DND-41 (cell line): ENCODE measurements around the gene TRIM9.

Experiments used
- ATAC-seq: fragments of 200-7000 bp; cut with Tn5 transposase; 3 replicates; pipeline ENCODE4 v1.9.1; 2021; ENCODE audit warnings: low read depth; ENCODE audit not compliant: insufficient read depth
- DNase-seq: peaks from one replicate; pipeline ENCODE4 v3.0.0-alpha.2; 2020
- H2AFZ ChIP-seq: 2 replicates; pipeline ENCODE4 v1.6.0; 2012; ENCODE audit warnings: low read depth, low read length
- H3K27ac ChIP-seq: 2 replicates; pipeline ENCODE4 v1.5.1; 2012; ENCODE audit warnings: low read length, inconsistent platforms
- H3K27me3 ChIP-seq: fragments of 200-600 bp; sonication (generic); 2 replicates; pipeline ENCODE4 v1.6.0; 2012; ENCODE audit warnings: low read length, mild to moderate bottlenecking, inconsistent platforms; ENCODE audit not compliant: insufficient read depth, poor library complexity
- H3K36me3 ChIP-seq: 2 replicates; pipeline ENCODE4 v1.5.1; 2012; ENCODE audit warnings: low read length, inconsistent platforms; ENCODE audit not compliant: insufficient read depth
- H3K4me1 ChIP-seq: 2 replicates; pipeline ENCODE4 v1.5.1; 2012; ENCODE audit warnings: mild to moderate bottlenecking, low read length; ENCODE audit not compliant: insufficient read depth
- H3K4me2 ChIP-seq: 2 replicates; pipeline ENCODE4 v1.6.0; 2012; ENCODE audit warnings: mild to moderate bottlenecking, moderate library complexity, low read length, inconsistent platforms; ENCODE audit not compliant: insufficient read depth
- H3K4me3 ChIP-seq, 2 experiments: fragments of 200-600 bp in 1 of 2; shearing (Covaris generic) in 1 of 2; 2 replicates each; pipeline ENCODE4 v1.5.1; 2012 to 2016; ENCODE audit warnings: inconsistent platforms in 2 of 2, low read length in 2 of 2, mild to moderate bottlenecking in 2 of 2, low read depth in 1 of 2, moderate library complexity in 1 of 2
- H3K79me2 ChIP-seq: 2 replicates; pipeline ENCODE4 v1.6.0; 2012; ENCODE audit warnings: low read length, inconsistent platforms; ENCODE audit not compliant: insufficient read depth
- H3K9ac ChIP-seq: 2 replicates; pipeline ENCODE4 v1.6.0; 2012; ENCODE audit warnings: low read depth, mild to moderate bottlenecking, inconsistent platforms, low read length, moderate library complexity
- H3K9me3 ChIP-seq: 2 replicates; pipeline ENCODE4 v1.5.1; 2012; ENCODE audit warnings: low read length, moderate library complexity, mild to moderate bottlenecking, inconsistent platforms; ENCODE audit not compliant: insufficient read depth, severe bottlenecking
- H4K20me1 ChIP-seq: 2 replicates; pipeline ENCODE4 v1.6.0; 2012; ENCODE audit warnings: low read length; ENCODE audit not compliant: insufficient read depth
- CTCF ChIP-seq: IDR thresholded peaks from 2 replicates; pipeline ENCODE4 v1.5.1; 2012; ENCODE audit warnings: borderline replicate concordance, low read length, moderate library complexity, mild to moderate bottlenecking; ENCODE audit not compliant: poor library complexity, severe bottlenecking; ENCODE audit errors: extremely low read depth
- EZH2 ChIP-seq: IDR thresholded peaks from 3 replicates; pipeline ENCODE4 v1.6.1; 2012; ENCODE audit warnings: borderline replicate concordance, low read depth, mild to moderate bottlenecking, moderate library complexity, low read length, inconsistent platforms; ENCODE audit not compliant: severe bottlenecking

TRIM9 gene

DNA sequence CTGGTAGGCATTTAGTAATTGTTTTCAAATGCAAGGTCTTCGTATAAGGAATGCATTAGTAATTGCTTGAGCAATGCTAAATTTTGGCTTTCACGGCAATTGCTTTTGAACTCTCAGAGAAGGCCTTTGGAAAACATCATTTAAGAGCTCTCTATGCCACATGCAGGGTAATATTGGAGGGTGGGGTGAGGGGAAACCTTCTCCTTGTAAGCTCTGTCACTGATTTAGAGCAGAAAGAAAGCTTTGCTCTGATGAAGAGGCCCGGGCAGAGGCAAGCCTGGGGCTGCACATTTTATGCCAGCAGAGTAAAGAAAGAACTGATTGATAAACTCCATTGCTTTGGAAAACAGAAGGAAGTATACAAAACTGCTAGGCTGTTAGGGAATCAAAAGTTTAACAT, 70.9 kb downstream of the TRIM9 start:
- Histone ChIP-seq H3K4me2 (no peak overlapping the region), H4K20me1 (no peaks in the 10 kb centered on the region), H3K4me3 (no peak overlapping the region), H3K79me2 (no peaks in the 10 kb centered on the region), H3K9ac (no peak overlapping the region), H3K27ac (no peak overlapping the region), H3K4me1 (peaks cover 5% of the 10 kb centered on the region; the same call in 1 of the 2 replicates), H2AFZ (no peak overlapping the region), H3K36me3 (peaks cover 12% of the 10 kb centered on the region; the same call in 1 of the 2 replicates), H3K9me3 (no peaks in the 10 kb centered on the region), H3K27me3 (no peaks in the 10 kb centered on the region)
- no peak for DNase-seq
- TF ChIP-seq EZH2 (no peak), CTCF (no peak)
- ATAC-seq, result no peak

GRCh38 chr14:51022769-51023168, 72.1 kb downstream of the TRIM9 start:
- H3K79me2 ChIP-seq, result no peaks in the 10 kb centered on the region
- H3K4me3 ChIP-seq, result no peak overlapping the region
- no peak for TF ChIP-seq CTCF
- no peak for TF ChIP-seq EZH2
- peaks cover 5% of the 10 kb centered on the region; the same call in 1 of the 2 replicates for H3K4me1 ChIP-seq
- no peak overlapping the region for H3K9ac ChIP-seq
- no peak overlapping the region for H3K27ac ChIP-seq
- no peaks in the 10 kb centered on the region for H4K20me1 ChIP-seq
- H3K36me3 ChIP-seq, result peaks cover 12% of the 10 kb centered on the region; the same call in 1 of the 2 replicates
- DNase-seq (no peak), ATAC-seq (no peak)
- no peak overlapping the region for H2AFZ ChIP-seq
- H3K27me3 ChIP-seq, result no peaks in the 10 kb centered on the region
- H3K4me2 ChIP-seq, result no peak overlapping the region
- no peaks in the 10 kb centered on the region for H3K9me3 ChIP-seq

DNA sequence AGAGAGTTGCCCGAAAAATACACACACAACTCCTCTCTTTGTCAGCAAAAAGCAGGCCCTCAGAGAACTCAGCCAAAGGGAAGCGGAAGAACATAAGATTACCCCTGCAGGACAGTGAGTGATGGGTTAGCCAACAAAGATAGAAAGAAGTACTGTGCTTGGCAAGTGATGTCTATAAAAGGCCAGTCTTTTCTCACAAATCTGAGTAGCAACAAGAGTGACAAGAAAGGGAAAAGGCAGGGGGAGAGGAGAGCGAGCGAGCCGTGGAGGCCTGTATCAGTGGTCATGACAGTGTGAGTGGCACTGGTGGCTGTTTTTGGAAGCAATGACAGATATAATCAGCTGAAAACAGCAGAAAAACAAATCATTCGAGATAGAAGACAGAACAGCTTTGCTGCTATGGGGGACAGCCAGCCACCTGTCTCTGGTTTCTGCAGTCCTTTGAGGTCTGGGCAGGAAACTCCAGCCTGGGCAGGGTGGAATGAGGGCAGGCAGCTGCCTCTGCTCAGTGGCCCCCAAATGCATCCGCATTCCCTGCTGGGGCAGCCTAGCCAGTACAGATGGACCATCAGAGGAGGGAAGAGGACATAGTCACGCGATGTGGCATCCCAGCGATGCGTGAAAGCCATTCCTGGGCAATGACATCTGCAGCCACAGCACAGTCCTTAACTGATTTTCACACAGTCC, 74.7 kb downstream of the TRIM9 start:
- Histone ChIP-seq H2AFZ (no peak overlapping the region), H3K4me1 (peaks cover 5% of the 10 kb centered on the region; the same call in 1 of the 2 replicates), H3K9me3 (no peaks in the 10 kb centered on the region), H3K27ac (peak overlapping the region; percentile 42; the same call in 1 of the 2 replicates), H3K9ac (no peak overlapping the region), H3K79me2 (no peaks in the 10 kb centered on the region), H3K27me3 (no peaks in the 10 kb centered on the region), H4K20me1 (no peaks in the 10 kb centered on the region), H3K4me2 (no peak overlapping the region), H3K4me3 (no peak overlapping the region), H3K36me3 (peaks cover 12% of the 10 kb centered on the region; the same call in 1 of the 2 replicates)
- ATAC-seq, result peak; percentile 54; the same call in 2 of the 3 replicates
- TF ChIP-seq EZH2, result no peak
- no peak for TF ChIP-seq CTCF
- no peak for DNase-seq
